SU-DHL-6 (cell line): ENCODE results near the gene RPL11.
A peak's percentile ranks its signal among the peaks of the same experiment; 100 is the strongest.

ENCODE experiments used
- H2AFZ ChIP-seq: fragments of 200-600 bp; sonication (generic); 2 replicates; pipeline ENCODE4 v1.6.1; 2014; ENCODE audit warnings: low read depth, mild to moderate bottlenecking, moderate library complexity, mixed read lengths, antibody characterized with exemption, low read length; ENCODE audit not compliant: severe bottlenecking
- H3F3A ChIP-seq: fragments of 200-600 bp; shearing (Covaris generic); 2 replicates; pipeline ENCODE4 v1.6.0; 2016; ENCODE audit warnings: antibody characterized with exemption, mild to moderate bottlenecking; ENCODE audit not compliant: insufficient read depth
- H3K27ac ChIP-seq: fragments of 200-600 bp; sonication (generic); 2 replicates; pipeline ENCODE4 v1.5.1; 2016; ENCODE audit warnings: low read depth, mild to moderate bottlenecking, low read length, moderate library complexity, mixed read lengths
- H3K27me3 ChIP-seq: fragments of 200-600 bp; sonication (generic), shearing (Covaris generic); 2 replicates; pipeline ENCODE4 v1.6.0; 2014; ENCODE audit warnings: mild to moderate bottlenecking, low read length
- H3K36me3 ChIP-seq: fragments of 200-600 bp; sonication (generic); 2 replicates; pipeline ENCODE4 v1.6.1; 2014; ENCODE audit warnings: mild to moderate bottlenecking, low read length, mixed read lengths
- H3K4me2 ChIP-seq: fragments of 300-600, 200-600 bp; shearing (Covaris generic), sonication (generic); 2 replicates; pipeline ENCODE4 v1.6.0; 2014; ENCODE audit warnings: low read length, low read depth, mild to moderate bottlenecking; ENCODE audit not compliant: poor library complexity, severe bottlenecking
- H3K4me3 ChIP-seq: fragments of 200-600 bp; sonication (generic); 2 replicates; pipeline ENCODE4 v1.5.1; 2014; ENCODE audit warnings: antibody characterized with exemption, low read length, mild to moderate bottlenecking, mixed read lengths; ENCODE audit not compliant: insufficient read depth, poor library complexity, severe bottlenecking
- H3K79me2 ChIP-seq: fragments of 200-600 bp; sonication (generic); 2 replicates; pipeline ENCODE4 v1.6.1; 2014; ENCODE audit warnings: mild to moderate bottlenecking, low read length, moderate library complexity; ENCODE audit not compliant: insufficient read depth
- H3K9ac ChIP-seq: fragments of 200-600 bp; sonication (generic); 2 replicates; pipeline ENCODE4 v1.7.0; 2014; ENCODE audit warnings: mild to moderate bottlenecking, low read length
- H3K9me2 ChIP-seq: fragments of 200-600 bp; sonication (generic); replicated peaks from 2 replicates; pipeline ENCODE4 v1.6.1; 2014; ENCODE audit warnings: low read length; ENCODE audit not compliant: insufficient read depth
- H3K9me3 ChIP-seq: fragments of 200-600 bp; sonication (generic); 2 replicates; pipeline ENCODE4 v1.6.1; 2014; ENCODE audit warnings: low read length, mixed read lengths; ENCODE audit not compliant: insufficient read depth
- H4K20me1 ChIP-seq: fragments of 200-600 bp; sonication (generic); 2 replicates; pipeline ENCODE4 v1.6.1; 2014; ENCODE audit warnings: low read depth, mild to moderate bottlenecking, antibody characterized with exemption, low read length, moderate library complexity, mixed read lengths
- EZH2phosphoT487 ChIP-seq: fragments of 200-600 bp; sonication (generic), shearing (Covaris generic); conservative IDR thresholded peaks from 2 replicates; pipeline ENCODE4 v1.6.1; 2018; ENCODE audit warnings: mild to moderate bottlenecking, antibody characterized with exemption, low read length, moderate library complexity, mixed read lengths
- TF ChIP-seq, protein P1 (sequence below): fragments of 200-600 bp; sonication (generic); IDR thresholded peaks from one replicate; pipeline ENCODE4 v1.5.1; 2017; ENCODE audit warnings: antibody characterized with exemption, mild to moderate bottlenecking, low read length, moderate library complexity; ENCODE audit not compliant: insufficient read depth, poor library complexity, severe bottlenecking

RPL11 gene

DNA sequence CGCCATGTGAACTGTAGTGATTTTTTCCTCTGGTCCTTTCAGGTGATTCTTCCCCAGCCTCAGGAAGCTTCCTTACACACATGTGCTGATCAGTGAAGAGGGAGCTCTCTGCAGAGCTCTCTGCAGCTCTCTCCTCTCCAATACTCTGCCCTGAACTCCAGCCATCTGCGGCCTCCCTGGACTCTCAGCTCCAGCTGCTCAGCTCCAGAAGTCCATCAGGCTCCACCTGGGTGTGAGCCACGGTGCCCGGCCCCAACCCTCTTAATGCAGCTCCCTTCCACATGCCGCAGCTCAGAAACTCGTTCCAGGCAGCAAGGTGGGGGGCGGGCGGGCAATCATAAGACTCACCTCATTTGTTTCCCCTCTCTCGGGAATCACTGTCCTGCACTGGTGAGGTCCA is 30.9 kb upstream of the RPL11 start:
- Histone ChIP-seq H4K20me1 (no peaks in the 10 kb centered on the region), H3K27ac (no peak overlapping the region), H3K9ac (no peak overlapping the region), H3K27me3 (no peaks in the 10 kb centered on the region), H3K4me2 (no peak overlapping the region), H3F3A (peaks cover 5% of the 10 kb centered on the region; the same call in 1 of the 2 replicates), H3K9me2 (no peaks in the 10 kb centered on the region), H3K79me2 (no peaks in the 10 kb centered on the region), H3K36me3 (no peaks in the 10 kb centered on the region), H2AFZ (no peak overlapping the region), H3K9me3 (no peaks in the 10 kb centered on the region), H3K4me3 (no peak overlapping the region)
- no peak for TF ChIP-seq EZH2phosphoT487
- TF ChIP-seq, protein P1, sequence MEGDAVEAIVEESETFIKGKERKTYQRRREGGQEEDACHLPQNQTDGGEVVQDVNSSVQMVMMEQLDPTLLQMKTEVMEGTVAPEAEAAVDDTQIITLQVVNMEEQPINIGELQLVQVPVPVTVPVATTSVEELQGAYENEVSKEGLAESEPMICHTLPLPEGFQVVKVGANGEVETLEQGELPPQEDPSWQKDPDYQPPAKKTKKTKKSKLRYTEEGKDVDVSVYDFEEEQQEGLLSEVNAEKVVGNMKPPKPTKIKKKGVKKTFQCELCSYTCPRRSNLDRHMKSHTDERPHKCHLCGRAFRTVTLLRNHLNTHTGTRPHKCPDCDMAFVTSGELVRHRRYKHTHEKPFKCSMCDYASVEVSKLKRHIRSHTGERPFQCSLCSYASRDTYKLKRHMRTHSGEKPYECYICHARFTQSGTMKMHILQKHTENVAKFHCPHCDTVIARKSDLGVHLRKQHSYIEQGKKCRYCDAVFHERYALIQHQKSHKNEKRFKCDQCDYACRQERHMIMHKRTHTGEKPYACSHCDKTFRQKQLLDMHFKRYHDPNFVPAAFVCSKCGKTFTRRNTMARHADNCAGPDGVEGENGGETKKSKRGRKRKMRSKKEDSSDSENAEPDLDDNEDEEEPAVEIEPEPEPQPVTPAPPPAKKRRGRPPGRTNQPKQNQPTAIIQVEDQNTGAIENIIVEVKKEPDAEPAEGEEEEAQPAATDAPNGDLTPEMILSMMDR, result no peak

DNA sequence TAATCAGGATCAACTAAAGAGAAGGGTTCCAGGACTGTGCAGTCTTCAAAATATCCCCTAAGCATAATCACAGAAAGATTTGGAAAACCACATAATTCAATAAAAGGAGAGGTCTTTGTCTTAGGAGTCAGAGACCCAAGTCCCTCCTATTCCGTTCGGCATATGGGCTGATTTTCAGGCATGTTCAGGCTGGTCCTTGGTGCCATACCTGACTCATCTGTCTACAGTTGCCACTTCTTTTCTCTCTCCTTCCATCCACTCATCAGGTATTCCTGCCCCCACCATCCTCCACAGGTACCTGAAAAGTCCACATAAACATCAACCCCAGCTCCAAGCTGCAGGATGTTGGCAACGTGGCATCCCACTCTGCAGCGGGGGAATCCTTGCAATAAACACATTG is 29.7 kb upstream of the RPL11 start:
- Histone ChIP-seq H3K9ac (no peak overlapping the region), H3K4me2 (no peak overlapping the region)
- no peak for TF ChIP-seq EZH2phosphoT487
- TF ChIP-seq, protein P1, result no peak

DNA sequence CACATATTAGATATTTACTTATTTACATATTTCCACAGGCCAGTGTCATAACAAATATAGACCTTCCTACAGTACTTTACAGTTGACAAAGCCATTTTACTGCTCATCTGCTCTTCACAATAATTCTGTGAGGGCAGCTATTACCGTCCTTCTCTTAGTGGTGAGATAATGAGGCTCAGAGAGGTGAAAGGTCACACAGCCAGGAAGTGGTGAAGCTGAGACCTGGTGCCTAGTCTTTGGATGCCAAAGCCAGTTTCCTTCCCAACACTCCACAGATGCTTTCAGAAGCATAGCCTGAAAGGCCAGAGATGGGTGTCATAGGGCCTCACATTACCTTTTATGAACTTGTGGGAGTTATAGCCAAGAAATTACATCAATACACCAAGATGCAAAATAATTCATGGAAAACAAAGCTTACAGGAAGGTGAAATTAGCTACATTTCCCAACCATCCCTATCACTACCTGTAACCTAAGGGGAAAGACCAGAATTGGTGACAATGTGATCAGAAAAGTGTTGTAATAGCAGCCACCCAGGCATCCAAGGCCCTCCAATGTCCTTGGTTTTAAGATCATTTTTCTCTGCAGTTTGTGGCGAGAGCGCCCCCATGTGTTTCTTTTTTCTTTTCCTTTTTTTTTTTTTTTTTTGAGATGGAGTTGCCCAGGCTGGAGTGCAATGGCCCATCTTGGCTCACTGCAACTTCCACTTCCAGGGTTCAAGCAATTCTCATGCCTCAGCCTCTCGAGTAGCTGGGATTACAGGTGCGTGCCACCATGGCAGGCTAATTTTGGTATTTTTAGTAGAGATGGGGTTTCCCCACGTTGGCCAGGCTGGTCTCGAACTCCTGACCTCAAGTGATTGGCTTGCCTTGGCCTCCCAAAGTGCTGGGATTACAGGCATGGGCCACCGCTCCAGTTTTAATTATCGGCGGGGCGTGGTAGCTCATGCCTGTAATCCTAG is 26.5 kb upstream of the RPL11 start:
- H3K27ac ChIP-seq, result peak overlapping the region; percentile 39
- H4K20me1 ChIP-seq, result no peaks in the 10 kb centered on the region
- H3F3A ChIP-seq, result 0 out of 2 replicates have a peak, but pooled peaks cover 3% of the 10 kb centered on the region
- H3K9ac ChIP-seq, result peak overlapping the region; percentile 27; the same call in 1 of the 2 replicates
- H3K27me3 ChIP-seq, result no peaks in the 10 kb centered on the region
- no peaks in the 10 kb centered on the region for H3K36me3 ChIP-seq
- H3K4me2 ChIP-seq, result peak overlapping the region; percentile 27
- no peak for TF ChIP-seq EZH2phosphoT487
- TF ChIP-seq, protein P1, result peak; percentile 46
- H3K79me2 ChIP-seq, result no peaks in the 10 kb centered on the region
- peak overlapping the region; percentile 88 for H2AFZ ChIP-seq
- no peaks in the 10 kb centered on the region for H3K9me2 ChIP-seq
- no peak overlapping the region for H3K4me3 ChIP-seq
- no peaks in the 10 kb centered on the region for H3K9me3 ChIP-seq

More for the DNA sequence above, 29.7 kb upstream of the RPL11 start:
- no peak overlapping the region for H3K27ac ChIP-seq
- no peaks in the 10 kb centered on the region for H3K9me3 ChIP-seq
- H2AFZ ChIP-seq, result no peak overlapping the region
- H3K9me2 ChIP-seq, result no peaks in the 10 kb centered on the region
- peaks cover 5% of the 10 kb centered on the region; the same call in 1 of the 2 replicates for H3F3A ChIP-seq
- H3K27me3 ChIP-seq, result no peaks in the 10 kb centered on the region
- no peak overlapping the region for H3K4me3 ChIP-seq
- H4K20me1 ChIP-seq, result no peaks in the 10 kb centered on the region
- no peaks in the 10 kb centered on the region for H3K79me2 ChIP-seq
- H3K36me3 ChIP-seq, result no peaks in the 10 kb centered on the region
